Kidney glomerular epithelial cell (primary cell): ENCODE data around the gene SEMA3C.

ENCODE experiments used
- DNase-seq: peaks from one replicate; lab custom pipeline; 2025; lab: John Stamatoyannopoulos, UW

Gene SEMA3C

DNA sequence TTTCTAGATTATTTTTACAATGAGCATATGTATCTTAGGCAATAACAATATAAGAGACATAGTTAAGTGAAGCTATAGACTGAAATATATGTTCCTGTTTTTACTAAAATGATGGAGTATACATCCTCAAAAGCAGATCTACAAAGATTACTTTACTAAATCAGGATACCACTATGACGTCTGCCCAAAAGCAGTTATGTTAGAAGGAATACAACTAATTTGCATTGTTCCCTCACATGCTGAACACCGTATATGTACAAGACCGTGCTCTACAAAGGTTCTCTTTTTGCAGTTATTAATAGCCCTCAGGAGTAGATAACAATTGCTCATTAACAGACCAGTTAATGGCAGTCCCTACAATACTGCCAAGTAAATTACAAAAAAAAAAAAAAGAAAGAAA, 143.0 kb downstream of the SEMA3C start:
- no peak for DNase-seq

DNA sequence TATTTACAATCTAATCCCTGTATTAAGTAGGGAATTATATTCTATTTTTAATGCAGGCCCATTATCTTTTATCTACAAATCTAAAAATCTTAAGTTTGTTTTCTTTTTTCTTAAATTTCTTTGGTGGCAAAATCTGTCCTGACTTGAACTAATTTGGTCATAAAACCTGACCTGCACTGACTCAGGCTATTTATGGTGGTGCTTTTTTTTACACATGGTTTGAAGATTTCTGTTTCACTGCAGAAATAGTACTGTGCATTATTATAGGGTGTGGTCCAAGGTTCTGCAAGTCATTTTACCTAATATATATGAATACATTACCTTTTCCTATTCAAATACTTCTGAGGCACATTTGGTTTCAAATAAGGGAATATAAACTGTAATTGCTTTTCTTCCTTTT, 143.4 kb downstream of the SEMA3C start:
- DNase-seq = no peak

DNA sequence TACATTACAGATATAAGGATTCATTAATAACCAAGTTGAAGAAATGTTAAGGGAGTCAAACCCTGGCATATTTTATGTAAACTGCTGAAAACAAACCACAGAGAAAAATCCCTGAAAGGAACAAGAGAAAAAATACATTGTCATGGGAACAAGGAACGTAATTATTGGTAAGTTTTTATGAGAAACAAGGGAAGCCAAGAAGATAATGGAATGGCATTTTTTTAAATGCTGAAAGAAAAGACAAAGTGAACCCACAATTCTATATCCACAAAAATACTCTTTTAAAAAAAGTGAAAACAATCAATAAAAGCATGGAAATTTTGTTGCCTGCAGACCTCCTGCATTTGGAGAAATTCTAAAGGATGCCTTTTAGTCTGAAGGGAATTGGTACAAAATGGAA, 144.0 kb downstream of the SEMA3C start:
- no peak for DNase-seq

DNA sequence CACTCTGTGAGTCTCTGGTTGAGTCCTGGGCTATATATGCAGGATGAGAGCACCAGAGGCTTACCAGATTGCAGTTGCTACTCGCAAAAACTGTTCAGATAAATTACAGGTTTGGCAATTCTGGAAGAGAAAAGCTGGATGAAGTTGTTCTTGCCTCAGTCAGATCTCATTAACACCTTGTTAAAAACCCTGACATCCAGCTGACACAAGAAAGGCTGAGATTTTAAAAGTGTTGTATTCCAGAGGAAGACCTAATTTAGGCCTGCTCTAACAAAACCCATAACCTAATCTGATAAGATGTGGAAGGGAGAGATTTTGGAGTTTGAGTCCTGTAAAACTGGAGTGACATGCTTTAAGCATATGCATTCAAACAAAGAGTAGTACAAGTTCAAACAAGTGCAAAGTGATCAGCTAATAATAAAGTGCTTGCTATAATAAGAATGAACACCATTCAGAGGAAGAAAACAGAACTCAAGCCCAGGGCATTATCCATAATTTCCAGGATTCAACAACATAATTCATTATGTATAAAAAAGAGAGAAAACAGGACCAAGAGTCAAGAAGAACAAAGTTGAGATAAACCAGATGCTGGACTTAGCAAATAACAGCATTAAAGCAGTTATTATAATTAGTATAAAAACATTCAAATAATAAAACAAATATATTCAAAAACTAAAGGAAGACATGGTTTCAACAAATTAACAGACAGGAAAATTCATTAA, 144.9 kb downstream of the SEMA3C start:
- DNase-seq = no peak

- no peak for DNase-seq
Observed at GRCh38 chr7:80772347-80772993, 146.4 kb downstream of the SEMA3C start.

GRCh38 chr7:80771523-80771922, 147.3 kb downstream of the SEMA3C start:
- DNase-seq = no peak

DNA sequence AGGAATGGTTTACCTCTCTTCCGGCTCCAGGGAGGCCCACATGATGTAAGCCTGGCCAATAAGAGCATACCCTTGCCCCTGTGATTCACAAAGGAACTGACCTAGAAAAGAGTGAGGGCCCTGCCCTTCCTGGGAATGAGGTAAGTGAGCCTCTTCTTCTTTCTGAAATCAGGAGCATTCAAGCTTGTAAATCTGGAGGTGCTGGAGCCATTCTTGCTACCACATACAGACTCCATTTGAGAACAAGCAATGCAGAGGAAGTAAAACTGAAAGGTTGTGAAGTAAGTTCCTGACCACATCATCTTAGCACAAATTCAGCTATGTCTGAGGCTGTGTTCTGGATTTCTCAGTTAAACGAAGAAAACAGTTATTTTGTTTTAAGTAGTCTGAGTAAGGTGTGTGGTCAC, 148.2 kb downstream of the SEMA3C start:
- DNase-seq = no peak

- DNase-seq = no peak
Observed at GRCh38 chr7:80770061-80770460, 148.8 kb downstream of the SEMA3C start.

DNA sequence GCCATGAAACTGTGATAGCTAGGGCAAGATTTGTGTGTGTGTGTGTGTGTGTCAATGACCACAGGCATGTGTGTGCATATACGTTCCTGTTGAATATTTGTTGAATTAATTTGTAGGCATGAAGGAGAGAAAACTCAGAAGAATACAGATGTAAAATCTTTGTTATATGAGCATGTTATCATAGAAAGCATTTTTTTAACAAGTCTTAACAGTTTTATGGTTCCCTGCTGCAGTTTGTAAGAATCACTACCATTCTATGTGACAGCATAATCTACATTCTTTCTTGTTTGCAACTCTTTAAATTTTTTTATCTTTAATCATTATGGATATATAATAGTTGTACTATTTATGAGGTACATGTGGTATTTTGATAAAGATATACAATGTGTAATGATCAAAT, 150.1 kb downstream of the SEMA3C start:
- no peak for DNase-seq

DNA sequence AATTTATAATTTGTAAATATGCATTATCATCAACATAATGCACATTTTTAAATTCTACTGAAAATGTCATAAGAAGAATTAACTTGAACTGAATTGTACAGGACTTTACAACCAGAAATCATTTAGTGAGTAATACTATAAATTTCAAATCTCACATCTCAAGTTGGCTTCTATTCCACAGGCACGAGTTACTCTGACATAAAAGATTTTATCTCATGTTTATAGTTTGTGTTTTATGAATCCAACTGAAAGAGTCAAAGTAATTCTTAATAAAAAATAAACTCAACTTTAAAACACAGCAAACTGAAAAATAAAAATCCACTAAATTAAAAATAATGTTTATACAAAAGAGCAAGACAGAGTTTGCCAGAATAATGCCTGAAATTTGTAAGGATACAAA, 151.2 kb downstream of the SEMA3C start:
- DNase-seq = no peak

GRCh38 chr7:80766724-80767123, 152.1 kb downstream of the SEMA3C start:
- DNase-seq = no peak

DNA sequence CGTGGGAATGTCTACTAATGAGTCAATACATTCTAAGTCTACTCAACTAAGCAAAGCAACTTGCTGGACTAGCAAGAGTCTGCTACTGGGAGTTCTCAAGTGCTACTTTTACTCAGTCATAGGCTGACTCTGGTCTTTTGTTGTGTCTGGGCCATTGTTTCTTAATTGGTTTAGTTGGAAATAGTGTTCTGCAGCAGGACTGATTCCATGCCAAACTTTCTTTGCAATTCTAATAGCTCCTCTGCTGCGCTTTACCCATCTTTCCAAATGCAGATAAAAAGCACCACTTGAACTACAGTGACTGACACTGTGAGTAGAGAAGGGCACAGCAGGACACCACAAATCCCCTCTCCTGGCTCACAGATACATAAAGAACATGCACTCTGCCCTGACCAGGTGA, 154.7 kb downstream of the SEMA3C start:
- no peak for DNase-seq

GRCh38 chr7:80763704-80764103, 155.1 kb downstream of the SEMA3C start:
- DNase-seq = no peak

GRCh38 chr7:80763289-80763688, 155.6 kb downstream of the SEMA3C start:
- DNase-seq = no peak

- no peak for DNase-seq
Observed at GRCh38 chr7:80760292-80760691, 158.6 kb downstream of the SEMA3C start.

DNA sequence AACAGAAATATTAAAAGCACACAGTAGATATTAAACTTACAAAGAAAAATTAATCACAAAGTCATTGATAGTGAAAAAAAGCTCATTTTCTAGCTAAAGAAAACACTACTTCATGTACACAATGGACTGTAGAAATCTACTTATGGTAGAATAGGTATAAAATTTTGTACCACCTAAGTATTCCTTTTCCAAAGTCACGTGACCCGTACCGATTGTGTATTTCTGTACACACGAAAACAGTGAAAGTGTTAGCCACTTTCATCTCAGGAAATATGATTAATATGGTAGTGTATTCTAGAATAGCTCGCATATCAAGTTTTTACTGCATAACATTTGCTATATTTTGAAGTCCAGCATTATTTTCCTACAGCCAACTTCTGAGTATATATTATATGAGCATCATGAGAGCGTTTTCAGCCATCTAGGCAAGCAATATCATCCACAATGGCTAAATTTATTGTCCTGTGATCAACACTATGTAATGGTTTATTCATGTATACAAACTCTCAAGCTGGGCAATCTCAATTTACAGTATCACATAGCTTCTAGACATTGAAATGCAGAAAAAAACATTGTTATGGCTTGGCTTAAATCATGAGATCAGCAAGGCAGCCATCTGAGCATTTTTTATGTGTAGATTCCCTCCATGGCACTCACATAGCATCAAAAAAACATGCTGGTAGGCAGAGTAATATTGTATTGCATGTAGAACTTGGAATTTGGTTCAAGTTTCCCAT, 165.7 kb downstream of the SEMA3C start:
- DNase-seq = no peak

- peak; percentile 27 for DNase-seq
Observed at GRCh38 chr7:80749270-80749669, 169.6 kb downstream of the SEMA3C start.

DNA sequence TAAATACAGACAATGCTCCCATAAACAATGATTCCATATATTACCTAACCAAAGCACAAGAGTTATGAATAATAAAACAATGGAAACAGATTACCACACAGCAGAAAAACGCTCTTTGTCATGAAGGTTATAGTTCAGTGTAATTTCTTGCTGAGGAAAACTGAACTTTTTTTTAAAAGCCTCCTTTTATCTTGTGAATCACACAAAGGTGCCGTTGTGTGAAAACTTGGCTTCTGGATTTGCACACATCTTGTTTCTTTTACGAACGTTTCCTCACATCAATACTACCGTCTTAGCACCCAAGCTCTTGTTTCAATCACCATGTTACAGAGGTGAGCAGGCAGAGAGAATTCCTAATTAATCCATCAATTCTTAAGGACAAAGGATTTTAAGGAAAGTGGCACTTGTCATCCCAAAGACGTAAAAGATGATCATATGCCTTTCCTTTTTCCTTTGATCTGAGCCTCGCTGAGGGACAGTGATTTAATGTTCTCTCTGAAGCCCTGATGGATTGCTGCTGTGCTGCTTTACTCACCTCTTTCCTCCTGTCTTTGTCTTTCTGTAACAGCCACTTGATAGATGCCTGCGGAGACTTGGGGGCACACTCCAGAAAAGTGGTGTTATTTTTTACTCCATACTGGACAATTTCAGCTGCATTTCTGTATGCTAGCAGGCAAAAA, 170.3 kb downstream of the SEMA3C start:
- DNase-seq = peak; percentile 46

DNA sequence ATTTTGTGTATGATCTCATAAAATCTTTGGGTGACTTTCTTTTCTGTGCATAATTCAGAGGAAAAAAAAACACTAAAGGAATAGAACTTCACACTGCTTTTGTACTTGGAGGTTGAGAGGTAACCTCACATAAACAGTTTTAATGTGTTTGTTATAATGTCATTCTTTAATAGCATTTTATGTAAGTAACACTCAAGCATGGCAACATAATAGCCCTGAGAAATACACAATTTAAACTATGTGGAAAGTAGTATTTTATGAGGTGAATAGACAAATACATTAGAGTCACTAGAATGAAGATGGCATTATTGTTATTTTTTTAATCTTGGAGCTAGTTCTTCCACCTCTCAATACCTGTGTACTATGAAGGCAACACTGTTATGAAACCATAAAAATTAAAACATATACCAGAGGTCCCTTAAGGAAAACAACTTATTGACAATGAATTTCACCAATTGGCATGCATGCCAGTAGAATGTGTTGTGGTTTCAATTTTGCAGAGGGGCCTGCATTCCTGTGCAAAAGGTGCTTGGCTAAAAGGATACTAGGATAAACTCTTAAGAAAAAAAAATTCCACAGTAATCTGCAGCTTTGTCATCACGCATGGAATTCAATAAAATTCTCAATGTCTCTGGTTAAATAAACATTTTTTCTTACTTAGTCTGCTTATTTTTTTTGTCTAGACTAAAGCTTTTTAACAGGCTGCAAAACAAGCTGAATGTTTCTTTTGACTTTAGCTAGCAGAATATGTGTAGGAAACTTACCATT, 177.9 kb downstream of the SEMA3C start:
- DNase-seq = peak; percentile 61

GRCh38 chr7:80736371-80737125, 182.3 kb downstream of the SEMA3C start:
- no peak for DNase-seq

- DNase-seq = no peak
Observed at GRCh38 chr7:80735330-80735729, 183.5 kb downstream of the SEMA3C start.
